ENCODE measurements around the gene BLOC1S1. TPM values are rescaled to one million over a fixed set of nuclear protein-coding genes. Genes with fewer than 3 reads are reported as not detected.
A peak's percentile ranks its signal among the peaks of the same experiment; 100 is the strongest.
"Not testable (repeated sequence)": the region's sequence is repeated elsewhere in the genome, so short reads cannot be mapped to it uniquely, and the experiment has no call there.

Gene BLOC1S1
- total RNA-seq, 1 donor from 2014 or later: 73.9 TPM

GRCh38 chr12:55757701-55758100, 41.9 kb downstream of the BLOC1S1 start:
- Mint-ChIP-seq H3K4me1 (ENCODE audit: low read depth) (peaks cover 12% of the 10 kb centered on the region), H3K4me3 (ENCODE audit: low read depth) (no peak overlapping the region), H3K27ac (peak overlapping the region; percentile 48), H3K27me3 (ENCODE audit: low read depth) (no peaks in the 10 kb centered on the region), H3K9me3 (no peaks in the 10 kb centered on the region), H3K36me3 (ENCODE audit: low read depth) (peaks cover 81% of the 10 kb centered on the region)
- intact Hi-C loops (cut with micrococcal nuclease): no loop called here
- DNase-seq (ENCODE audit: low spot score): no peak

GRCh38 chr12:55758575-55758974, 42.7 kb downstream of the BLOC1S1 start:
- H3K27ac Mint-ChIP-seq; DNase-seq (ENCODE audit: low spot score); H3K27me3 Mint-ChIP-seq (ENCODE audit: low read depth); H3K9me3 Mint-ChIP-seq; intact Hi-C loops (cut with micrococcal nuclease); H3K4me3 Mint-ChIP-seq (ENCODE audit: low read depth): not testable (repeated sequence)
- H3K36me3 Mint-ChIP-seq (ENCODE audit: low read depth): peaks cover 78% of the 10 kb centered on the region
- peaks cover 12% of the 10 kb centered on the region for H3K4me1 Mint-ChIP-seq (ENCODE audit: low read depth)

- DNase-seq (ENCODE audit: low spot score): no peak
- Mint-ChIP-seq H3K4me1 (ENCODE audit: low read depth) (peaks cover 10% of the 10 kb centered on the region), H3K36me3 (ENCODE audit: low read depth) (peaks cover 70% of the 10 kb centered on the region), H3K9me3 (no peaks in the 10 kb centered on the region), H3K27me3 (ENCODE audit: low read depth) (no peaks in the 10 kb centered on the region), H3K27ac (peak overlapping the region; percentile 62), H3K4me3 (ENCODE audit: low read depth) (no peak overlapping the region)
- intact Hi-C loops (cut with micrococcal nuclease): no loop called here
These were observed 44.8 kb downstream of the BLOC1S1 start for GRCh38 chr12:55760663-55761062.

- Mint-ChIP-seq H3K4me3 (ENCODE audit: low read depth) (no peak overlapping the region), H3K36me3 (ENCODE audit: low read depth) (peaks cover 67% of the 10 kb centered on the region), H3K27me3 (ENCODE audit: low read depth) (no peaks in the 10 kb centered on the region), H3K4me1 (ENCODE audit: low read depth) (peaks cover 15% of the 10 kb centered on the region), H3K27ac (no peak overlapping the region), H3K9me3 (no peaks in the 10 kb centered on the region)
- DNase-seq (ENCODE audit: low spot score): no peak
- intact Hi-C loops (cut with micrococcal nuclease): no loop called here
These were observed 46.8 kb downstream of the BLOC1S1 start for GRCh38 chr12:55762646-55763045.

GRCh38 chr12:55765736-55766290, 50.0 kb downstream of the BLOC1S1 start:
- H3K4me1 Mint-ChIP-seq (ENCODE audit: low read depth): peaks cover 12% of the 10 kb centered on the region
- no peaks in the 10 kb centered on the region for H3K27me3 Mint-ChIP-seq (ENCODE audit: low read depth)
- H3K9me3 Mint-ChIP-seq: no peaks in the 10 kb centered on the region
- intact Hi-C loops (cut with micrococcal nuclease): no loop called here
- DNase-seq (ENCODE audit: low spot score): no peak
- no peak overlapping the region for H3K4me3 Mint-ChIP-seq (ENCODE audit: low read depth)
- H3K36me3 Mint-ChIP-seq (ENCODE audit: low read depth): peaks cover 46% of the 10 kb centered on the region
- H3K27ac Mint-ChIP-seq: no peak overlapping the region

GRCh38 chr12:55767156-55767555, 51.3 kb downstream of the BLOC1S1 start:
- Mint-ChIP-seq H3K4me3 (ENCODE audit: low read depth) (no peak overlapping the region), H3K36me3 (ENCODE audit: low read depth) (peaks cover 49% of the 10 kb centered on the region), H3K4me1 (ENCODE audit: low read depth) (peaks cover 11% of the 10 kb centered on the region), H3K27ac (no peak overlapping the region), H3K27me3 (ENCODE audit: low read depth) (no peaks in the 10 kb centered on the region), H3K9me3 (no peaks in the 10 kb centered on the region)
- intact Hi-C loops (cut with micrococcal nuclease): no loop called here
- DNase-seq (ENCODE audit: low spot score): no peak

Other genes with a start within 250 kb of the BLOC1S1 start
- gene OR6C70, start 245.9 kb upstream of the BLOC1S1 start, total RNA-seq: 0.32 TPM in 1 of 2 replicates, not detected in the other
- gene OR6C68, start 223.7 kb upstream of the BLOC1S1 start, total RNA-seq: not detected in 2 replicates
- not detected in 2 replicates for gene OR6C4, start 166.4 kb upstream of the BLOC1S1 start, total RNA-seq
- 0.11 TPM in 1 of 2 replicates, not detected in the other for gene OR2AP1, start 143.6 kb upstream of the BLOC1S1 start, total RNA-seq
- not detected in 2 replicates for gene OR10P1, start 79.2 kb upstream of the BLOC1S1 start, total RNA-seq
- 0.94 and 1.9 TPM in 2 replicates for gene ITGA7, start 8.1 kb upstream of the BLOC1S1 start, total RNA-seq
- gene RDH5, start 4.3 kb downstream of the BLOC1S1 start, total RNA-seq: 6.5 and 8.1 TPM in 2 replicates
- 230 and 236 TPM in 2 replicates for gene CD63, start 13.0 kb downstream of the BLOC1S1 start, total RNA-seq
- gene GDF11, start 27.1 kb downstream of the BLOC1S1 start, total RNA-seq: 15.3 and 15.4 TPM in 2 replicates
- 78.3 and 82.2 TPM in 2 replicates for gene SARNP, start 101.7 kb downstream of the BLOC1S1 start, total RNA-seq
- gene ORMDL2, start 102.0 kb downstream of the BLOC1S1 start, total RNA-seq: 58.6 and 59.2 TPM in 2 replicates
- 34.8 and 35.2 TPM in 2 replicates for gene DNAJC14, start 113.5 kb downstream of the BLOC1S1 start, total RNA-seq
- gene MMP19, start 126.9 kb downstream of the BLOC1S1 start, total RNA-seq: not detected in 2 replicates
- gene PYM1, start 211.8 kb downstream of the BLOC1S1 start, total RNA-seq: 37.5 and 43.4 TPM in 2 replicates
- gene DGKA, start 215.1 kb downstream of the BLOC1S1 start, total RNA-seq: 218 and 242 TPM in 2 replicates
- 0.32 and 0.37 TPM in 2 replicates for gene PMEL, start 250.0 kb downstream of the BLOC1S1 start, total RNA-seq

Measured in activated T-helper 2 cell treated with anti-CD3 and anti-CD28 coated beads, Interferon-gamma antibody, Interleukin-2, Interleukin-4, amounts not matched to agents 10 μg/mL and 5 μg/mL and 100 μg/mL, durations not matched to agents 14 hours and 24 hours and 36 hours (primary cell).